Psoas muscle (tissue), 8 donors: ENCODE results near the gene BCL2A1. TPM values are rescaled to one million over a fixed set of nuclear protein-coding genes. Genes with fewer than 3 reads are reported as not detected.

ENCODE experiments used
- ATAC-seq, 4 donors: fragments of 200-7000 bp; cut with Tn5 transposase; one replicate each; pipeline ENCODE4 v1.9.1; 2020; ENCODE audit warnings: moderate library complexity in 3 of 4, mild to moderate bottlenecking in 2 of 4
- DNase-seq, 2 donors: peaks; one replicate each; pipeline ENCODE4 v3.0.0-alpha.2; 2020
- H3K27ac ChIP-seq: fragments of 200-600 bp; one replicate; pipeline ENCODE4 v1.8.0; 2022
- H3K27me3 ChIP-seq, 3 donors: fragments of 200-600 bp in 1 of 3; one replicate each; pipeline versions ENCODE4 v1.6.1 to v1.8.0; 2013 to 2022; ENCODE audit warnings: low read length in 2 of 3, mild to moderate bottlenecking in 2 of 3, moderate library complexity in 1 of 3; ENCODE audit not compliant: insufficient read depth in 3 of 3
- H3K36me3 ChIP-seq, 2 donors: fragments of 200-600 bp in 1 of 2; one replicate each; pipeline versions ENCODE4 v1.6.1 to v1.8.0; 2013 to 2022; ENCODE audit warnings: low read depth in 1 of 2, mild to moderate bottlenecking in 1 of 2, moderate library complexity in 1 of 2; ENCODE audit not compliant: insufficient read depth in 1 of 2
- H3K4me1 ChIP-seq: fragments of 200-600 bp; one replicate; pipeline ENCODE4 v1.8.0; 2022
- H3K4me3 ChIP-seq: fragments of 200-600 bp; one replicate; pipeline ENCODE4 v1.8.0; 2022; ENCODE audit warnings: mild to moderate bottlenecking
- H3K9me3 ChIP-seq: fragments of 200-600 bp; one replicate; pipeline ENCODE4 v1.8.0; 2022
- WGBS, 3 donors: extraction: QIAGEN DNeasy Blood & Tissue Kit; methylation state at CpG; one replicate each; pipeline versions ENCODE4 v1.1.6 to v1.1.7; 2013; 5-methylcytosine and 5-hydroxymethylcytosine counted together
- intact Hi-C, 2 donors: fragments of 100-400 bp; cut with DNase I; formaldehyde crosslinking; loops; one replicate each; pipeline versions ENCODE4 v1.11.0 to v1.14.2; 2022
- polyA plus RNA-seq, 3 donors: library from polyadenylated mRNA; stranded (reverse); fragments of 200-250 nt; gene quantifications; one replicate each; pipeline ENCODE4 v1.2.3, GENCODE V29; 2013
- total RNA-seq, 4 donors: library from RNA; stranded (reverse); fragmentation: NEBNext Ultra II Directional in 2 of 4; extraction: Animal tissue kit (Norgen Biotek cat#: 25700) in 2 of 4; gene quantifications; one replicate each; pipeline versions ENCODE4 v1.2.1 to v1.2.4, GENCODE V29; 2021 to 2023
- TF ChIP-seq, protein P1 (sequence below): fragments of 200-600 bp; IDR thresholded peaks from one replicate; pipeline ENCODE4 v1.8.0; 2022; ENCODE audit warnings: antibody characterized with exemption
- donor health status: healthy with polysubstance abuse.
- donor health status: DM: no; HTN: no; CAD: no; lungs with moderate emphysema.
- donor health status: Bipolar disorder and iron deficiency.
- donor health status: healthy.
- donor health status: DM: yes; HTN: yes; CAD: no.
- donor health status: DM: no; HTN: no; CAD: no.
- donor health status: DM: no; HTN: no; CAD: no.
- donor health status: DM: yes; HTN: yes; CAD: no.

The BCL2A1 gene
- total and polyA plus RNA-seq, 7 donors: 0.18 to 1.2 (median 1.0) TPM; not detected in 1

DNA sequence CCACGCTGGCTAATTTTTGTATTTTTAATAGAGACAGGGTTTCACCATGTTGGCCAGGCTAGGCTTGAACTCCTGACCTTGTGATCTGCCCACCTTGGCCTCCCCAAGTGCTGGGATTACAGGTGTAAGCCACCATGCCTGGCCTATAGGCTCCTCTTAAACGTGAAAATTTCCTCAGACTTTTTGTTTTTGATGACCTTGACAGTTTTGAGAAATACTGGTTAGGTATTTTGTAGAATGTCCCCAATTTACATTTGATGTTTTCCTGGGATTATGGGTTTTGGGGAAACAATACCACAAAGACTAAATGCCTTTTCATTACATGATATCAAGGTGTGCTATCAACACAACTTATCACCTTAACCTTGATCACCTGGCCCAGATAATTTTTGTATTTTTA is 20.7 kb downstream of the BCL2A1 start:
- H3K27me3 ChIP-seq: no peaks in the 10 kb centered on the region
- no peaks in the 10 kb centered on the region for H3K36me3 ChIP-seq
- H3K4me3 ChIP-seq: no peak overlapping the region
- no peak overlapping the region for H3K27ac ChIP-seq
- TF ChIP-seq, protein P1, sequence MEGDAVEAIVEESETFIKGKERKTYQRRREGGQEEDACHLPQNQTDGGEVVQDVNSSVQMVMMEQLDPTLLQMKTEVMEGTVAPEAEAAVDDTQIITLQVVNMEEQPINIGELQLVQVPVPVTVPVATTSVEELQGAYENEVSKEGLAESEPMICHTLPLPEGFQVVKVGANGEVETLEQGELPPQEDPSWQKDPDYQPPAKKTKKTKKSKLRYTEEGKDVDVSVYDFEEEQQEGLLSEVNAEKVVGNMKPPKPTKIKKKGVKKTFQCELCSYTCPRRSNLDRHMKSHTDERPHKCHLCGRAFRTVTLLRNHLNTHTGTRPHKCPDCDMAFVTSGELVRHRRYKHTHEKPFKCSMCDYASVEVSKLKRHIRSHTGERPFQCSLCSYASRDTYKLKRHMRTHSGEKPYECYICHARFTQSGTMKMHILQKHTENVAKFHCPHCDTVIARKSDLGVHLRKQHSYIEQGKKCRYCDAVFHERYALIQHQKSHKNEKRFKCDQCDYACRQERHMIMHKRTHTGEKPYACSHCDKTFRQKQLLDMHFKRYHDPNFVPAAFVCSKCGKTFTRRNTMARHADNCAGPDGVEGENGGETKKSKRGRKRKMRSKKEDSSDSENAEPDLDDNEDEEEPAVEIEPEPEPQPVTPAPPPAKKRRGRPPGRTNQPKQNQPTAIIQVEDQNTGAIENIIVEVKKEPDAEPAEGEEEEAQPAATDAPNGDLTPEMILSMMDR: no peak
- no peaks in the 10 kb centered on the region for H3K9me3 ChIP-seq
- no peaks in the 10 kb centered on the region for H3K4me1 ChIP-seq
- no peak for DNase-seq
- intact Hi-C loops: no loop called here
- 84 to 92% (median 90%) methylated on average over 2 of the region's 2 CpGs for WGBS, 3 donors
- ATAC-seq: no peak

- H3K9me3 ChIP-seq: no peaks in the 10 kb centered on the region
- H3K36me3 ChIP-seq: no peaks in the 10 kb centered on the region
- H3K4me3 ChIP-seq: no peak overlapping the region
- intact Hi-C loops: no loop called here
- TF ChIP-seq, protein P1: no peak
- ATAC-seq (no peak), DNase-seq (no peak)
- H3K27me3 ChIP-seq: peaks cover 0 to 2% (median 0%) of the 10 kb centered on the region in 3 donors
- 51 to 62% (median 55%) methylated on average over 3 of the region's 3 CpGs for WGBS, 3 donors
- no peak overlapping the region for H3K27ac ChIP-seq
- no peaks in the 10 kb centered on the region for H3K4me1 ChIP-seq
These were observed 22.2 kb downstream of the BCL2A1 start for GRCh38 chr15:79948761-79949160.

GRCh38 chr15:79948095-79948695 is 22.8 kb downstream of the BCL2A1 start:
- WGBS, 3 donors: 74 to 80% (median 75%) methylated on average over 10 of the region's 10 CpGs
- H3K4me3 ChIP-seq: no peak overlapping the region
- no peaks in the 10 kb centered on the region for H3K9me3 ChIP-seq
- H3K36me3 ChIP-seq: no peaks in the 10 kb centered on the region
- intact Hi-C loops: no loop called here
- TF ChIP-seq, protein P1: no peak
- H3K27ac ChIP-seq: no peak overlapping the region
- DNase-seq (no peak), ATAC-seq (no peak)
- H3K4me1 ChIP-seq: no peaks in the 10 kb centered on the region
- H3K27me3 ChIP-seq: peaks cover 0 to 2% (median 0%) of the 10 kb centered on the region in 3 donors

GRCh38 chr15:79947009-79947408 is 24.0 kb downstream of the BCL2A1 start:
- H3K27ac ChIP-seq: no peak overlapping the region
- ATAC-seq: no peak
- no peaks in the 10 kb centered on the region for H3K36me3 ChIP-seq
- TF ChIP-seq, protein P1: no peak
- DNase-seq: no peak
- no peak overlapping the region for H3K4me3 ChIP-seq
- H3K4me1 ChIP-seq: no peaks in the 10 kb centered on the region
- intact Hi-C loops: no loop called here
- H3K9me3 ChIP-seq: no peaks in the 10 kb centered on the region
- H3K27me3 ChIP-seq: peaks cover 0 to 2% (median 0%) of the 10 kb centered on the region in 3 donors

GRCh38 chr15:79944622-79945021 is 26.4 kb downstream of the BCL2A1 start:
- 68 to 76% (median 75%) methylated on average over 7 of the region's 7 CpGs for WGBS, 3 donors
- no peak overlapping the region for H3K4me3 ChIP-seq
- intact Hi-C loops: no loop called here

More at GRCh38 chr15:79944622-79945021, 26.4 kb downstream of the BCL2A1 start:
- no peaks in the 10 kb centered on the region for H3K9me3 ChIP-seq
- TF ChIP-seq, protein P1: no peak
- no peak overlapping the region for H3K27ac ChIP-seq
- no peaks in the 10 kb centered on the region for H3K4me1 ChIP-seq
- ATAC-seq (no peak), DNase-seq (no peak)
- peaks cover 0 to 3% (median 2%) of the 10 kb centered on the region in 3 donors for H3K27me3 ChIP-seq
- H3K36me3 ChIP-seq: no peaks in the 10 kb centered on the region
